Bronchus fibroblast of lung (primary cell): ENCODE measurements around the gene COBLL1. TPM values are rescaled to one million over a fixed set of nuclear protein-coding genes. Genes with fewer than 3 reads are reported as not detected.

ENCODE experiments used
- total RNA-seq: library from RNA; depleted of rRNA; stranded (reverse); fragments of >200 nt; gene quantifications from 2 replicates; pipeline ENCODE4 v1.2.3, GENCODE V29; 2015

COBLL1 gene
- 0.67 and 0.74 TPM in 2 replicates for total RNA-seq

GRCh38 chr2:164841719-164842623, at the start of gene COBLL1:
COBLL1 (minus strand) TSS chr2:164841823; CDS start chr2:164841196, 627 bp downstream.

Other genes starting within 250 kb of the COBLL1 start
- 0.17 TPM in 1 of 2 replicates, not detected in the other for gene GRB14, start 220.3 kb downstream of the COBLL1 start, total RNA-seq
- not detected in 2 replicates for gene SLC38A11, start 113.7 kb upstream of the COBLL1 start, total RNA-seq